HCT116 (cell line): ENCODE measurements around the gene DGKE. TPM values are rescaled to one million over a fixed set of nuclear protein-coding genes. Genes with fewer than 3 reads are reported as not detected.

ENCODE experiments used
- ATAC-seq: fragments of 200-7000 bp; cut with Tn5 transposase; 2 replicates; pipeline ENCODE4 v1.9.1; 2020; ENCODE audit warnings: mild to moderate bottlenecking, moderate library complexity
- BruUV-seq: library from RNA; stranded (reverse); fragments of 400-500 nt; replicated peaks from 2 replicates; lab custom pipeline; 2021; lab: Mats Ljungman, UMichigan
- CTCF ChIA-PET: fragments of 300-600 bp; sonication (Branson Sonifier 250); formaldehyde crosslinking; loops from one replicate; lab custom pipeline; 2021; ENCODE audit warnings: antibody characterized with exemption; lab: Charles Lee
- POLR2A ChIA-PET: fragments of 300-600, 350-600 bp; sonication (Branson Sonifier 250); formaldehyde crosslinking; loops from one replicate; lab custom pipeline; 2021; ENCODE audit warnings: antibody characterized with exemption; lab: Charles Lee
- RAD21 ChIA-PET, 2 experiments: fragments of 300-600 bp; sonication (Branson Sonifier 250); formaldehyde crosslinking; loops; one replicate each; lab custom pipeline; 2023; ENCODE audit warnings: low total read pairs in 2 of 2; ENCODE audit not compliant: uncharacterized antibody in 2 of 2, unreplicated experiment in 2 of 2, low non-redundant PET in 1 of 2; lab: Charles Lee
- DNase-seq: peaks from one replicate; pipeline ENCODE4 v3.0.0-alpha.2; 2010; ENCODE audit warnings: low read depth, low spot score
- H2AFZ ChIP-seq: fragments of 200-600 bp; shearing (Covaris generic), sonication (generic); 2 replicates; pipeline ENCODE4 v1.6.1; 2017; ENCODE audit warnings: low read depth, mixed run types, mixed read lengths, antibody characterized with exemption, low read length; ENCODE audit not compliant: poor library complexity, severe bottlenecking
- H3K27ac ChIP-seq: 2 replicates; pipeline ENCODE4 v1.5.1; 2012; ENCODE audit warnings: low read depth, low read length
- H3K27me3 ChIP-seq: fragments of 200-600 bp; sonication (generic); 2 replicates; pipeline ENCODE4 v1.6.1; 2016; ENCODE audit warnings: mixed run types, low read length, mixed read lengths; ENCODE audit not compliant: insufficient read depth
- H3K36me3 ChIP-seq, 2 experiments: fragments of 200-500 bp in 1 of 2; fragments of 200-600 bp in 1 of 2; sonication (Bioruptor generic) in 1 of 2; sonication (generic) in 1 of 2; 2 replicates each; pipeline versions ENCODE4 v1.5.1 to v1.6.1; 2014 to 2016; ENCODE audit warnings: low read length in 2 of 2, inconsistent platforms in 1 of 2, mixed read lengths in 1 of 2, mixed run types in 1 of 2; ENCODE audit not compliant: insufficient read depth in 2 of 2, control insufficient read depth in 1 of 2
- H3K4me1 ChIP-seq, 2 experiments: fragments of 200-600 bp in 1 of 2; sonication (generic) in 1 of 2; 2 replicates each; pipeline versions ENCODE4 v1.5.1 to v1.6.1; 2012 to 2017; ENCODE audit warnings: low read length in 2 of 2, inconsistent platforms in 1 of 2, mild to moderate bottlenecking in 1 of 2, mixed read lengths in 1 of 2, mixed run types in 1 of 2, moderate library complexity in 1 of 2; ENCODE audit not compliant: insufficient read depth in 2 of 2, control insufficient read depth in 1 of 2
- H3K4me2 ChIP-seq: fragments of 200-600 bp; sonication (generic); 2 replicates; pipeline ENCODE4 v1.6.1; 2017; ENCODE audit warnings: mixed run types, low read length, mixed read lengths
- H3K4me3 ChIP-seq, 2 experiments: fragments of 200-600 bp in 1 of 2; sonication (generic) in 1 of 2; replicated peaks in 1 of 2; 2 replicates each; pipeline ENCODE4 v1.5.1; 2011 to 2016; ENCODE audit warnings: low read length in 2 of 2, control low read depth in 1 of 2, low read depth in 1 of 2, mild to moderate bottlenecking in 1 of 2, mixed read lengths in 1 of 2, mixed run types in 1 of 2
- H3K79me2 ChIP-seq: fragments of 200-600 bp; sonication (generic); 2 replicates; pipeline ENCODE4 v1.6.1; 2017; ENCODE audit warnings: mild to moderate bottlenecking, mixed run types, low read length, moderate library complexity, mixed read lengths; ENCODE audit not compliant: insufficient read depth
- H3K9ac ChIP-seq: fragments of 200-600 bp; sonication (generic); 2 replicates; pipeline ENCODE4 v1.6.1; 2016; ENCODE audit warnings: low read length, mixed read lengths
- H3K9me2 ChIP-seq: fragments of 200-600 bp; sonication (generic), shearing (Covaris generic); 2 replicates; pipeline ENCODE4 v1.6.1; 2017; ENCODE audit warnings: mixed run types, mild to moderate bottlenecking, moderate library complexity; ENCODE audit not compliant: insufficient read depth
- H3K9me3 ChIP-seq, 2 experiments: fragments of 200-500 bp in 1 of 2; fragments of 200-600 bp in 1 of 2; sonication (Bioruptor generic) in 1 of 2; sonication (generic) in 1 of 2; 2 replicates each; pipeline ENCODE4 v1.6.1; 2014 to 2017; ENCODE audit warnings: low read length in 2 of 2, mixed read lengths in 2 of 2, inconsistent platforms in 1 of 2, low read depth in 1 of 2, mild to moderate bottlenecking in 1 of 2, mixed run types in 1 of 2, moderate library complexity in 1 of 2; ENCODE audit not compliant: control insufficient read depth in 1 of 2, insufficient read depth in 1 of 2
- H4K20me1 ChIP-seq: fragments of 200-600 bp; sonication (generic), shearing (Covaris generic); 2 replicates; pipeline ENCODE4 v1.6.1; 2017; ENCODE audit warnings: mixed run types, mild to moderate bottlenecking, moderate library complexity; ENCODE audit not compliant: insufficient read depth
- ATF3 ChIP-seq: IDR thresholded peaks from 2 replicates; pipeline ENCODE4 v1.6.1; 2012
- EGR1 ChIP-seq: IDR thresholded peaks from 2 replicates; pipeline ENCODE4 v1.6.1; 2012; ENCODE audit warnings: low read depth
- FOSL1 ChIP-seq: IDR thresholded peaks from 2 replicates; pipeline ENCODE4 v1.6.1; 2012; ENCODE audit warnings: low read depth
- POLR2A ChIP-seq: IDR thresholded peaks from 2 replicates; pipeline ENCODE4 v1.7.0; 2011; ENCODE audit warnings: borderline replicate concordance; ENCODE audit not compliant: insufficient read depth, insufficient read length; ENCODE audit errors: extremely low read depth
- POLR2AphosphoS5 ChIP-seq: IDR thresholded peaks from 2 replicates; pipeline ENCODE4 v1.6.1; 2011; ENCODE audit warnings: mild to moderate bottlenecking, low read depth, low read length, moderate library complexity
- SP1 ChIP-seq: IDR thresholded peaks from 2 replicates; pipeline ENCODE4 v1.6.1; 2012; ENCODE audit warnings: low read depth
- TCF7L2 ChIP-seq: IDR thresholded peaks from 2 replicates; pipeline ENCODE4 v1.7.0; 2011; ENCODE audit warnings: borderline replicate concordance, inconsistent platforms; ENCODE audit not compliant: insufficient read depth, insufficient read length; ENCODE audit errors: extremely low read depth
- ZFX ChIP-seq: fragments of 450-650 bp; IDR thresholded peaks from 2 replicates; pipeline ENCODE4 v1.6.1; 2017
- intact Hi-C: fragments of 100-400 bp; cut with micrococcal nuclease; formaldehyde crosslinking; loops from 2 replicates; pipeline ENCODE4 v1.10.0; 2022
- total RNA-seq: library from RNA; stranded (reverse); gene quantifications from one replicate; pipeline ENCODE4 v1.2.1, GENCODE V29; 2021; ENCODE audit not compliant: unreplicated experiment

DGKE gene
- total RNA-seq, 1 experiment from 2014 or later: 5.2 TPM

- Histone ChIP-seq H3K79me2 (no peaks in the 10 kb centered on the region), H2AFZ (no peak overlapping the region), H3K27ac (no peak overlapping the region), H3K4me2 (no peak overlapping the region), H3K9me3 (peaks cover 5 to 7% of the 10 kb centered on the region in 2 experiments; a peak in 2 of 4 replicates), H3K9ac (no peak overlapping the region), H3K9me2 (no peaks in the 10 kb centered on the region), H3K36me3 (peaks cover 37 to 75% of the 10 kb centered on the region in 2 experiments), H3K4me3 (no peak overlapping the region), H3K4me1 (peaks cover 0 to 3% of the 10 kb centered on the region in 2 experiments; a peak in 1 of 4 replicates), H3K27me3 (no peaks in the 10 kb centered on the region), H4K20me1 (no peaks in the 10 kb centered on the region)
- ChIA-PET POLR2A (no interaction called here), CTCF (interaction anchor here (0.9 kb wide), 1 partner anchor 49 kb away, joined by 3 read pairs; no protein-coding TSS in a partner anchor), RAD21 (no interaction called here)
- intact Hi-C loops: no loop called here
- no peak for DNase-seq
- TF ChIP-seq FOSL1: no peak
- no peak for TF ChIP-seq TCF7L2
- peak; percentile 3; the same call in 1 of the 2 replicates for TF ChIP-seq POLR2AphosphoS5
- no peak for TF ChIP-seq ZFX
- ATAC-seq: no peak
- BruUV-seq: no TSS peak
Measured at GRCh38 chr17:56890390-56890789, 56.4 kb downstream of the DGKE start.

- H3K9me2 ChIP-seq: no peaks in the 10 kb centered on the region
- H3K27ac ChIP-seq: no peak overlapping the region
- no peak overlapping the region for H3K4me3 ChIP-seq
- no peaks in the 10 kb centered on the region for H3K27me3 ChIP-seq
- intact Hi-C loops: no loop called here
- peaks cover 5 to 7% of the 10 kb centered on the region in 2 experiments; a peak in 2 of 4 replicates for H3K9me3 ChIP-seq
- H3K4me1 ChIP-seq: peaks cover 0 to 3% of the 10 kb centered on the region in 2 experiments; a peak in 1 of 4 replicates
- BruUV-seq: no TSS peak
- ATAC-seq: no peak
- RAD21 ChIA-PET: no interaction called here
- H3K9ac ChIP-seq: no peak overlapping the region
- no peak overlapping the region for H3K4me2 ChIP-seq
- H4K20me1 ChIP-seq: no peaks in the 10 kb centered on the region
- CTCF ChIA-PET: no interaction called here
- DNase-seq: no peak
- no peaks in the 10 kb centered on the region for H3K79me2 ChIP-seq
- H2AFZ ChIP-seq: no peak overlapping the region
- peaks cover 41 to 82% of the 10 kb centered on the region in 2 experiments for H3K36me3 ChIP-seq
- POLR2A ChIA-PET: interaction anchor here (1.8 kb wide), 1 partner anchor 23 kb away, joined by 6 read pairs; the partner anchor contains the start of gene TRIM25
- TF ChIP-seq POLR2A (no peak), SP1 (no peak), ATF3 (no peak), EGR1 (no peak)
Measured at GRCh38 chr17:56890906-56891674, 57.1 kb downstream of the DGKE start.
